ENCODE data around the gene GPR173.

GPR173 gene

GRCh38 chrX:53081925-53082772 is 33.6 kb downstream of the GPR173 start, which contains the start of gene TSPYL2:
Gene TSPYL2, plus strand, starts transcription at chrX:53082367. Its CDS starts 132 bp downstream, at chrX:53082499.
- peak; percentile 92 for DNase-seq (ENCODE audit: low spot score)
- no peak within 1 kb of the TSS for H3K4ac ChIP-seq (ENCODE audit: low read length)
- H3K14ac ChIP-seq (ENCODE audit: low read length): no peak within 1 kb of the TSS
- H3K18ac ChIP-seq (ENCODE audit: low read length): peak within 1 kb of the TSS; percentile 90
- peak within 1 kb of the TSS; percentile 76 for H2AFZ ChIP-seq (ENCODE audit: low read length)
- peak within 1 kb of the TSS; percentile 71 for H3K4me2 ChIP-seq (ENCODE audit: insufficient read depth, low read length, poor library complexity, severe bottlenecking)
- no peak within 1 kb of the TSS for H2BK5ac ChIP-seq (ENCODE audit: low read length)
- no CpG with 5 or more reads among the region's 86 CpGs for WGBS, 2 donors (ENCODE audit: extremely low coverage in 2 of 2, insufficient read length in 2 of 2, insufficient replicate concordance in 1 of 2)
- H3K4me3 ChIP-seq (ENCODE audit: low read length in 2 of 2): peak within 1 kb of the TSS; percentile 67 to 95
- no peaks in the 10 kb centered on the region for H3K27me3 ChIP-seq (ENCODE audit: control insufficient read depth in 3 of 3, insufficient read depth in 3 of 3, low read depth in 1 of 3, low read length in 3 of 3)
- peak within 1 kb of the TSS; percentile 89 for H3K23ac ChIP-seq (ENCODE audit: low read depth, low read length, poor library complexity)
- no peak within 1 kb of the TSS for H2AK5ac ChIP-seq (ENCODE audit: low read depth, low read length)
- no peak within 1 kb of the TSS for H4K91ac ChIP-seq (ENCODE audit: low read depth, low read length, poor library complexity)
- H3K9ac ChIP-seq (ENCODE audit: low read depth, low read length, poor library complexity): peak within 1 kb of the TSS; percentile 93
- no peak within 1 kb of the TSS for H2BK15ac ChIP-seq (ENCODE audit: low read length)
- H4K8ac ChIP-seq (ENCODE audit: low read depth, low read length): no peak within 1 kb of the TSS
- H3K36me3 ChIP-seq (replicated peaks in 1 of 2; ENCODE audit: control insufficient read depth in 2 of 2, insufficient read depth in 2 of 2, low read length in 2 of 2): peaks cover 23 to 33% of the 10 kb centered on the region in 2 donors
- H2BK12ac ChIP-seq (ENCODE audit: low read length): no peak within 1 kb of the TSS
- H3K79me1 ChIP-seq (ENCODE audit: low read depth, low read length): peaks cover 6% of the 10 kb centered on the region
- H2BK120ac ChIP-seq (ENCODE audit: low read depth, low read length): no peak within 1 kb of the TSS
- peaks cover 4 to 5% of the 10 kb centered on the region in 2 donors for H3K4me1 ChIP-seq (ENCODE audit: control insufficient read depth in 2 of 2, insufficient read depth in 1 of 2, low read depth in 1 of 2, low read length in 2 of 2)
- peak within 1 kb of the TSS; percentile 71 for H3K27ac ChIP-seq (replicated peaks; ENCODE audit: low read length)
- no peaks in the 10 kb centered on the region for H3K9me3 ChIP-seq (replicated peaks in 1 of 2; ENCODE audit: control insufficient read depth in 2 of 2, insufficient read depth in 1 of 2, low read depth in 1 of 2, low read length in 2 of 2)

- H3K9me3 ChIP-seq (replicated peaks in 1 of 2; ENCODE audit: control insufficient read depth in 2 of 2, insufficient read depth in 1 of 2, low read depth in 1 of 2, low read length in 2 of 2): no peaks in the 10 kb centered on the region
- WGBS, 2 donors (ENCODE audit: extremely low coverage in 2 of 2, insufficient read length in 2 of 2, insufficient replicate concordance in 1 of 2): no CpG with 5 or more reads among the region's 31 CpGs
- no peak overlapping the region for H3K27ac ChIP-seq (replicated peaks; ENCODE audit: low read length)
- peak overlapping the region; percentile 71 for H3K4me2 ChIP-seq (ENCODE audit: insufficient read depth, low read length, poor library complexity, severe bottlenecking)
- no peak overlapping the region for H3K14ac ChIP-seq (ENCODE audit: low read length)
- H2BK15ac ChIP-seq (ENCODE audit: low read length): no peak overlapping the region
- H3K18ac ChIP-seq (ENCODE audit: low read length): peak overlapping the region; percentile 90
- peak overlapping the region; percentile 93 for H3K9ac ChIP-seq (ENCODE audit: low read depth, low read length, poor library complexity)
- no peak overlapping the region for H4K91ac ChIP-seq (ENCODE audit: low read depth, low read length, poor library complexity)
- no peak overlapping the region for H4K8ac ChIP-seq (ENCODE audit: low read depth, low read length)
- peaks cover 6% of the 10 kb centered on the region for H3K79me1 ChIP-seq (ENCODE audit: low read depth, low read length)
- peaks cover 23 to 41% of the 10 kb centered on the region in 2 donors for H3K36me3 ChIP-seq (replicated peaks in 1 of 2; ENCODE audit: control insufficient read depth in 2 of 2, insufficient read depth in 2 of 2, low read length in 2 of 2)
- H3K27me3 ChIP-seq (ENCODE audit: control insufficient read depth in 3 of 3, insufficient read depth in 3 of 3, low read depth in 1 of 3, low read length in 3 of 3): no peaks in the 10 kb centered on the region
- H2AK5ac ChIP-seq (ENCODE audit: low read depth, low read length): no peak overlapping the region
- H2AFZ ChIP-seq (ENCODE audit: low read length): peak overlapping the region; percentile 76
- H3K4me3 ChIP-seq (ENCODE audit: low read length in 2 of 2): peak overlapping the region; percentile 67 to 95
- no peak overlapping the region for H2BK5ac ChIP-seq (ENCODE audit: low read length)
- DNase-seq (ENCODE audit: low spot score): no peak
- H3K4ac ChIP-seq (ENCODE audit: low read length): no peak overlapping the region
- no peak overlapping the region for H2BK12ac ChIP-seq (ENCODE audit: low read length)
- peaks cover 4 to 5% of the 10 kb centered on the region in 2 donors for H3K4me1 ChIP-seq (ENCODE audit: control insufficient read depth in 2 of 2, insufficient read depth in 1 of 2, low read depth in 1 of 2, low read length in 2 of 2)
- peak overlapping the region; percentile 89 for H3K23ac ChIP-seq (ENCODE audit: low read depth, low read length, poor library complexity)
- H2BK120ac ChIP-seq (ENCODE audit: low read depth, low read length): no peak overlapping the region
Measured at GRCh38 chrX:53082773-53083616, 34.4 kb downstream of the GPR173 start.

GRCh38 chrX:53084043-53084570 is 35.5 kb downstream of the GPR173 start:
- no peak overlapping the region for H4K8ac ChIP-seq (ENCODE audit: low read depth, low read length)
- H3K4me2 ChIP-seq (ENCODE audit: insufficient read depth, low read length, poor library complexity, severe bottlenecking): no peak overlapping the region
- peaks cover 6% of the 10 kb centered on the region for H3K79me1 ChIP-seq (ENCODE audit: low read depth, low read length)
- H3K4me3 ChIP-seq (ENCODE audit: low read length in 2 of 2): peak overlapping the region in 1 of 2 donors; percentile 58
- H3K36me3 ChIP-seq (replicated peaks in 1 of 2; ENCODE audit: control insufficient read depth in 2 of 2, insufficient read depth in 2 of 2, low read length in 2 of 2): peaks cover 23 to 42% of the 10 kb centered on the region in 2 donors
- H3K4me1 ChIP-seq (ENCODE audit: control insufficient read depth in 2 of 2, insufficient read depth in 1 of 2, low read depth in 1 of 2, low read length in 2 of 2): peaks cover 4 to 5% of the 10 kb centered on the region in 2 donors
- no peaks in the 10 kb centered on the region for H3K27me3 ChIP-seq (ENCODE audit: control insufficient read depth in 3 of 3, insufficient read depth in 3 of 3, low read depth in 1 of 3, low read length in 3 of 3)
- no peak overlapping the region for H3K23ac ChIP-seq (ENCODE audit: low read depth, low read length, poor library complexity)
- no peak for DNase-seq (ENCODE audit: low spot score)
- H2AK5ac ChIP-seq (ENCODE audit: low read depth, low read length): no peak overlapping the region
- H3K9me3 ChIP-seq (replicated peaks in 1 of 2; ENCODE audit: control insufficient read depth in 2 of 2, insufficient read depth in 1 of 2, low read depth in 1 of 2, low read length in 2 of 2): no peaks in the 10 kb centered on the region
- H2BK15ac ChIP-seq (ENCODE audit: low read length): no peak overlapping the region
- H3K9ac ChIP-seq (ENCODE audit: low read depth, low read length, poor library complexity): no peak overlapping the region
- H2BK12ac ChIP-seq (ENCODE audit: low read length): no peak overlapping the region
- H3K14ac ChIP-seq (ENCODE audit: low read length): no peak overlapping the region
- no peak overlapping the region for H3K4ac ChIP-seq (ENCODE audit: low read length)
- H2BK5ac ChIP-seq (ENCODE audit: low read length): no peak overlapping the region
- H2BK120ac ChIP-seq (ENCODE audit: low read depth, low read length): no peak overlapping the region
- no peak overlapping the region for H3K27ac ChIP-seq (replicated peaks; ENCODE audit: low read length)
- WGBS, 2 donors (ENCODE audit: extremely low coverage in 2 of 2, insufficient read length in 2 of 2, insufficient replicate concordance in 1 of 2): no CpG with 5 or more reads among the region's 4 CpGs
- H3K18ac ChIP-seq (ENCODE audit: low read length): no peak overlapping the region
- no peak overlapping the region for H4K91ac ChIP-seq (ENCODE audit: low read depth, low read length, poor library complexity)
- H2AFZ ChIP-seq (ENCODE audit: low read length): no peak overlapping the region

Measured in neuronal stem cell (in vitro differentiated cells).